MCF 10A (cell line): ENCODE results near the gene PIP5KL1. TPM values are rescaled to one million over a fixed set of nuclear protein-coding genes. Genes with fewer than 3 reads are reported as not detected.

Experiments used
- BruUV-seq: library from RNA; stranded (reverse); fragments of 400-500 nt; replicated peaks from 2 replicates; lab custom pipeline; 2021; lab: Mats Ljungman, UMichigan
- CTCF ChIA-PET: fragments of 300-600 bp; sonication (Branson Sonifier 250); formaldehyde crosslinking; extraction: SDS; loops from one replicate; lab custom pipeline; 2021; ENCODE audit warnings: antibody characterized with exemption, inconsistent platforms; lab: Yijun Ruan, JAX
- POLR2A ChIA-PET: fragments of 300-600, 350-650 bp; sonication (Branson Sonifier 250); formaldehyde crosslinking; extraction: SDS; loops from one replicate; lab custom pipeline; 2020; ENCODE audit warnings: antibody characterized with exemption, inconsistent platforms; lab: Yijun Ruan, JAX
- DNase-seq: peaks from one replicate; pipeline ENCODE4 v3.0.0-alpha.2; 2018; ENCODE audit not compliant: unreplicated experiment
- H3K27ac Mint-ChIP-seq: one replicate; pipeline ENCODE4 v1.8.0; 2022; ENCODE audit warnings: mild to moderate bottlenecking, low read depth, mixed read lengths; ENCODE audit not compliant: unreplicated experiment
- H3K27me3 Mint-ChIP-seq: one replicate; pipeline ENCODE4 v1.8.0; 2022; ENCODE audit warnings: mixed read lengths; ENCODE audit not compliant: insufficient read depth, unreplicated experiment
- H3K36me3 Mint-ChIP-seq: one replicate; pipeline ENCODE4 v1.8.0; 2022; ENCODE audit warnings: mild to moderate bottlenecking, moderate library complexity, mixed read lengths; ENCODE audit not compliant: insufficient read depth, unreplicated experiment
- H3K4me1 Mint-ChIP-seq: one replicate; pipeline ENCODE4 v1.8.0; 2022; ENCODE audit warnings: mixed read lengths; ENCODE audit not compliant: insufficient read depth, unreplicated experiment
- H3K4me3 Mint-ChIP-seq: one replicate; pipeline ENCODE4 v1.8.0; 2022; ENCODE audit warnings: mild to moderate bottlenecking, moderate library complexity, mixed read lengths; ENCODE audit not compliant: unreplicated experiment
- H3K9me3 Mint-ChIP-seq: one replicate; pipeline ENCODE4 v1.8.0; 2022; ENCODE audit warnings: mixed read lengths; ENCODE audit not compliant: unreplicated experiment
- CTCF ChIP-seq: fragments of 200-600 bp; IDR thresholded peaks from one replicate; pipeline ENCODE4 v1.8.0; 2022; ENCODE audit warnings: antibody characterized with exemption, mild to moderate bottlenecking; ENCODE audit not compliant: unreplicated experiment
- intact Hi-C: fragments of 100-400 bp; cut with micrococcal nuclease; formaldehyde crosslinking; loops from 2 replicates; pipeline ENCODE4 v1.14.1; 2022
- total RNA-seq: library from RNA; stranded (reverse); gene quantifications from 2 replicates; pipeline ENCODE4 v1.2.3, GENCODE V29; 2022

The PIP5KL1 gene
- total RNA-seq, 1 experiment from 2014 or later: 4.0 TPM

DNA sequence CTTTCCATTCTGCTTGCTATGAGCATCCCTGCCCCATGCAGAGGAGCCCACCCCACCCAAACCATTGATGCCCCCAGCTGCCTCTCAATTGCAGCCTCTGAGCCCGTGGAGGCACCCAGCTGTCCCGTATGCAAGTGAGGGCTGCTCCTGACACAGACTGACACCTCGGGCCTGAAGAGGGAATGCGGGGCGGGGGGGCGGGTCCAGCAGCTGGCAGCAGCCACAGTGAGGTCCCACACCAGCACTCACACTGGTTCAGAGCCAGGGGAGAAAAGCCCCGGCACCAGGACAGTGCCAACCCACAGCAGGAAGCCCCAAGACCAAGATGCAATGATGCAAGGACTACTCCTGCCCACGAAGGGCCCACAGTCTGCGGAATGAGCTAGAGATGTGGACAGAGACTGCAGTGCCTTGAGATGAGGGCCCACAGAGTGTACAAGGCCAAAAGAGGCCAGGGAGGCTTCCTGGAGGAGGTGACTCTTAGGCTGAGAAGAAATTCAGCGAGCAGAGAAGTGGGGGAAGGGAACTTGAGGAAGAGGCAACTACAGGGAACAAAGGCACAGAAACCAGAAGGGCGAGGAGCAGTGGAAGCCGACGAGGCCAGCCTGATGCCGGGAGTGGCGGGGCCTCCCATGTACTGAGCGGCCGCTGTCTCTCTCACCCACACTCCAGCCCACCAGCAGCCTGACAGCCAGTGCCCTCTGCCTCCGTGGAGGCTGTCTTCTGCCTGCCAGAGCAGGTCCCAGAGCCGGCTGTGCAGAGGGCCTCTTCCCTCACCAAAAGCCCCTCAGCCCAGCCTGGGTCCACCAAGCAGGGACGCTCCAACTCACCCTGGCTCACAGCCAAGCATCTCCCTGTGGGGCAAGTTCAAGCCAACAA lies 41.0 kb upstream of the PIP5KL1 start:
- Mint-ChIP-seq H3K4me1 (peaks cover 56% of the 10 kb centered on the region), H3K27me3 (no peaks in the 10 kb centered on the region), H3K27ac (no peak overlapping the region), H3K9me3 (no peaks in the 10 kb centered on the region), H3K4me3 (no peak overlapping the region), H3K36me3 (peaks cover 6% of the 10 kb centered on the region)
- ChIA-PET CTCF (interaction anchor here (0.7 kb wide), 1 partner anchor 10 kb away, joined by 5 read pairs; no protein-coding TSS in a partner anchor), POLR2A (no interaction called here)
- no peak for DNase-seq
- TF ChIP-seq CTCF: no peak
- intact Hi-C loops: no loop called here
- BruUV-seq: no TSS peak

GRCh38 chr9:127970401-127971313 lies 40.1 kb upstream of the PIP5KL1 start:
- H3K4me3 Mint-ChIP-seq: no peak overlapping the region
- no peak for TF ChIP-seq CTCF
- H3K27ac Mint-ChIP-seq: peak overlapping the region; percentile 98
- no peak for DNase-seq
- intact Hi-C loops: no loop called here
- ChIA-PET CTCF (interaction anchor here (0.7 to 1.2 kb wide), 3 partner anchors 9 to 27 kb away, joined by 3 to 8 read pairs (median 5); no protein-coding TSS in a partner anchor), POLR2A (interaction anchor here (1.0 to 11.1 kb wide), 3 partner anchors 8 to 124 kb away, joined by 4 to 86 read pairs (median 6); partner anchors contain the start of genes EEIG1 and NAIF1)
- BruUV-seq: no TSS peak
- H3K36me3 Mint-ChIP-seq: peaks cover 6% of the 10 kb centered on the region
- no peaks in the 10 kb centered on the region for H3K27me3 Mint-ChIP-seq
- H3K4me1 Mint-ChIP-seq: peaks cover 58% of the 10 kb centered on the region
- H3K9me3 Mint-ChIP-seq: no peaks in the 10 kb centered on the region

- peak overlapping the region; percentile 66 for H3K4me3 Mint-ChIP-seq
- no peaks in the 10 kb centered on the region for H3K9me3 Mint-ChIP-seq
- H3K27ac Mint-ChIP-seq: peak overlapping the region; percentile 98
- POLR2A ChIA-PET: interaction anchor here (0.6 to 11.1 kb wide), 3 partner anchors 8 to 639 kb away, joined by 3 to 86 read pairs (median 4); partner anchors contain the start of gene EEIG1
- peaks cover 6% of the 10 kb centered on the region for H3K36me3 Mint-ChIP-seq
- no TSS peak for BruUV-seq
- CTCF ChIA-PET: interaction anchor here (0.6 to 5.1 kb wide), 3 partner anchors 10 to 32 kb away, joined by 3 to 26 read pairs (median 3); no protein-coding TSS in a partner anchor
- DNase-seq: peak; percentile 87
- peaks cover 55% of the 10 kb centered on the region for H3K4me1 Mint-ChIP-seq
- intact Hi-C loops: loop anchor here (1.0 kb wide), 1 partner anchor 9 kb away; no protein-coding TSS in a partner anchor
- no peaks in the 10 kb centered on the region for H3K27me3 Mint-ChIP-seq
- TF ChIP-seq CTCF: no peak
Measured at GRCh38 chr9:127968700-127969383, 38.3 kb upstream of the PIP5KL1 start.
